ENCODE data around the gene ABTB1.
A peak's percentile ranks its signal among the peaks of the same experiment; 100 is the strongest.
"Not testable (repeated sequence)": the region's sequence is repeated elsewhere in the genome, so short reads cannot be mapped to it uniquely, and the experiment has no call there.

ABTB1 gene

GRCh38 chr3:127671523-127672428 is 976 bp upstream of the ABTB1 start:
- H3K4me3 ChIP-seq (ENCODE audit: low read depth, low read length): peak overlapping the region; percentile 37

GRCh38 chr3:127673191-127674100 is 694 bp downstream of the ABTB1 start:
- peak overlapping the region; percentile 58 for H3K4me3 ChIP-seq (ENCODE audit: low read depth, low read length)

- H3K4me3 ChIP-seq (ENCODE audit: low read depth, low read length): no peak overlapping the region
Observed at GRCh38 chr3:127674101-127674721, 1.5 kb downstream of the ABTB1 start.

- H3K4me3 ChIP-seq (ENCODE audit: low read depth, low read length): no peak overlapping the region
Observed at GRCh38 chr3:127674790-127675189, 2.0 kb downstream of the ABTB1 start.

GRCh38 chr3:127675651-127676391 is 3.1 kb downstream of the ABTB1 start:
- H3K4me3 ChIP-seq (ENCODE audit: low read depth, low read length): no peak overlapping the region

GRCh38 chr3:127676456-127676855 is 3.7 kb downstream of the ABTB1 start:
- no peak overlapping the region for H3K4me3 ChIP-seq (ENCODE audit: low read depth, low read length)

- no peak overlapping the region for H3K4me3 ChIP-seq (ENCODE audit: low read depth, low read length)
Observed at GRCh38 chr3:127676921-127677351, 4.2 kb downstream of the ABTB1 start.

GRCh38 chr3:127677541-127678314 is 5.0 kb downstream of the ABTB1 start:
- H3K4me3 ChIP-seq (ENCODE audit: low read depth, low read length): no peak overlapping the region

GRCh38 chr3:127678315-127678599 is 5.5 kb downstream of the ABTB1 start:
- H3K4me3 ChIP-seq (ENCODE audit: low read depth, low read length): no peak overlapping the region

- no peak overlapping the region for H3K4me3 ChIP-seq (ENCODE audit: low read depth, low read length)
Observed at GRCh38 chr3:127678611-127679533, 6.1 kb downstream of the ABTB1 start.

GRCh38 chr3:127679534-127680145 is 6.9 kb downstream of the ABTB1 start:
- H3K4me3 ChIP-seq (ENCODE audit: low read depth, low read length): no peak overlapping the region

GRCh38 chr3:127680146-127680661 is 7.5 kb downstream of the ABTB1 start:
- no peak overlapping the region for H3K4me3 ChIP-seq (ENCODE audit: low read depth, low read length)

GRCh38 chr3:127680798-127681221 is 8.1 kb downstream of the ABTB1 start:
- no peak overlapping the region for H3K4me3 ChIP-seq (ENCODE audit: low read depth, low read length)

GRCh38 chr3:127682175-127682554 is 9.4 kb downstream of the ABTB1 start:
- H3K4me3 ChIP-seq (ENCODE audit: low read depth, low read length): not testable (repeated sequence)

GRCh38 chr3:127682561-127682960 is 9.8 kb downstream of the ABTB1 start:
- no peak overlapping the region for H3K4me3 ChIP-seq (ENCODE audit: low read depth, low read length)

GRCh38 chr3:127684871-127685707 is 12.3 kb downstream of the ABTB1 start:
- no peak overlapping the region for H3K4me3 ChIP-seq (ENCODE audit: low read depth, low read length)
